NCI-H1105 treated with DMSO at 0.1 percent for 48 hours (cell line): ENCODE results near the gene HOXC4.
"Not testable (repeated sequence)": the region's sequence is repeated elsewhere in the genome, so short reads cannot be mapped to it uniquely, and the experiment has no call there.

Experiments
- DNase-seq: peaks from one replicate; lab custom pipeline; 2025; lab: John Stamatoyannopoulos, UW

Gene HOXC4

DNA sequence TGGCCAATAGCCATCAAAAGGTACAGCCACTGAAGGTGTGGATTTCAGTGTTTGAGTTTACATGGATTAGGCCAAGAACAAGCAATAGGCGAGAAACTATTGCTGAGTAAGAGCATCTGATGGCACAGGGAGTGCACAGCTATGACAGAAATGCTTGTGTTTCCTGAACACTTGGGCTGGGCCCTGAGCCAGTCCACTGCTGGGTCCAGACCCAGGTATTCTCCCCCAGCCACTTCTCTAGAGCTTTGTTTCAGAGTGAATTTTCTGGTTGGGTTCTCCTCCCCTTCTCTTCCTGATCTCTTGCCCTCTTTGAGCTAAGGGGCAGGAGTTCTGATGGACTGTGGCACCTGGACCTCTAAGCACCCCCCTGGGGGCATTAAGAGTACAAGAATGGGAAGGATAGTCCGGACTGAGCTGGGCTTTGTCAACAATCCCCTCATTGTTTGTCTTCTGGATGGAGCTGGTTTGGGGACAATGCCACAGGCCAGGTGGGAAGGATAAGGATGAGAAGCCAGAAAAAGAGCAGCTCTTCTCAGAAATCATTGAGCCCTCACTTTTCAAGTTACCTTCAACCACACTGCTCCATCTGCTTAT, 12.4 kb upstream of the HOXC4 start:
- no peak for DNase-seq

- not testable (repeated sequence) for DNase-seq
Measured at GRCh38 chr12:54042033-54042432, 11.6 kb upstream of the HOXC4 start.

GRCh38 chr12:54042970-54043853, 10.4 kb upstream of the HOXC4 start:
- no peak for DNase-seq

DNA sequence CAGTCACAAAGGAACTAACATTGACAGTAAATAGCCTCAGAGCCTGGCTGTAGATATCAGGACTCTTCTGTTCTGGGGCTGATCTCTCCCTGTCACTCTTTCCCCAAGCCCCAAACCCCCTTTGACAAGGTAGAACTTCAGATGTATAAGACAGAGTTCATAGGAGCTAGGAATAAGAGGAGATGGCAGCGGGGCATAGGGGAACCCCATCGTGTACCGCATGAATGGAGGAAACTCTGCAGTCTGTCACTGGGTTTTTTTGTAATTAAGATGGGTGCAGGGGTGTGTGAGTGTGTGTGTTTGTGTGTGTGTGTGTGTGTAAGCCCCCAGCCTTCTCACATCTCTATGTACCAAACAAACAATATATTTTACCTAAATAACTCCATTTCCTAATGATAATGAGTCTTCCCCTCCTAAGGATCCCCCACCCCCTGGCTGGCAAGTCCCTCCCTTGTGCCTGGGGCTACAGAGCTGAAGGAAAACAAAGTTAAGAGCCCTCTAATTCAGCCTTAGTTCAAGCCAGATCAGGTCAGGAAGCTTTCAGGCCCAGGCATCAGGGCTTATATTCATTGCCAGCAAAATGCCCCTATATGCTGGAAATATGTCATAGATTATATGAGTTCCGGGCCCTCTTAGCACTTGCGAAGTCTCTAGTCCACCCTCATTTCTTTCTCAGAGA, 9.1 kb upstream of the HOXC4 start:
- no peak for DNase-seq

DNA sequence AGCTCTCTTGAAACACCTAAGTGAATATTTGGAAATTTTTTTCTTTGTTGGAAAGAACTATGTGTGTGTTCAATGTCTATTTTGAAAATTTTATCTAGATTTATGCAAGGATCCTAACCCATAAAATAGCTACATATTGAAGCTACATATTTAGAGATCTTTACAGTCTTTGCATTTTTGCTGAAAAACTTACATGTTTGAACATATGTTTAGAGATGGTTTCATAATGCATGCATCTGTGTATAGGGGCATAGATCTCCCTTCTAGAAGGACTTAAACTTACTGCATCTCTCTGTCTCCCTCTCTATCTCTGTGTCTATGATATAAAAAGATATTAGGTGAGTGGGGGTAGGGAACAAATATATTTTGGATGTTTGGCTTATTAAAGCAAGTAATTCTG, 8.2 kb upstream of the HOXC4 start:
- DNase-seq: no peak

DNA sequence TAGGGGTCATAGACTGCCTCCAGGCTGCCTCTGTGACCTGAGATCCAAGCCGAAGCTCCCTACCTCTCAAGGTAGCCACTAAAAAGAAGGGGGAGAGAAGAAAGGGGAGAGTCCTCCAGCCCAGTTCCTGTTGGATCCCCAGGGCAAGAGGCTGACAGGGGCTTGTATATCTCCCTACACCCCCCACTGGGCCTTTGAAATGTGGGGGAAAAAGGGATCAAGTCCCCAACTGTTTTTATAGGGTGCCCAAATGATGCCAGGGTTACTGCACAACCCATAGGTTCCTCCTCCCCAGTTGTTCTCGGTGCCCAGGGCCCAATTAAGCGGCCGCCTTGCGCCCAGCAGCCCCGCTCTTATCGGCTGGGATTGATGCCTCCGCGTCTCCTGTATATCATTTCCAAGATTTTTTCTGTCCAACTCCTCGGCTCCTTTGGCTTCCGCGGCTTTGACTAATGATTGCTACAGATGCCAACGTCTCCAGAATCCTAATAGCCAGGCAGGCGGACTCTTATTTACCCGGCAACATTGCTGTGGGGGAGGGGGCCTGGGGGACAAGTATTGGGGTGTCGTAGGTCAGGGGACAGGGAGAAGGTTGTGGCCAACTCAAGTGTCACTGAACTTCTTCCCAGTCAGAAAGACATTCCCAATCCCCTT, 7.6 kb upstream of the HOXC4 start:
- no peak for DNase-seq

- no peak for DNase-seq
Measured at GRCh38 chr12:54046809-54047159, 6.9 kb upstream of the HOXC4 start.

DNA sequence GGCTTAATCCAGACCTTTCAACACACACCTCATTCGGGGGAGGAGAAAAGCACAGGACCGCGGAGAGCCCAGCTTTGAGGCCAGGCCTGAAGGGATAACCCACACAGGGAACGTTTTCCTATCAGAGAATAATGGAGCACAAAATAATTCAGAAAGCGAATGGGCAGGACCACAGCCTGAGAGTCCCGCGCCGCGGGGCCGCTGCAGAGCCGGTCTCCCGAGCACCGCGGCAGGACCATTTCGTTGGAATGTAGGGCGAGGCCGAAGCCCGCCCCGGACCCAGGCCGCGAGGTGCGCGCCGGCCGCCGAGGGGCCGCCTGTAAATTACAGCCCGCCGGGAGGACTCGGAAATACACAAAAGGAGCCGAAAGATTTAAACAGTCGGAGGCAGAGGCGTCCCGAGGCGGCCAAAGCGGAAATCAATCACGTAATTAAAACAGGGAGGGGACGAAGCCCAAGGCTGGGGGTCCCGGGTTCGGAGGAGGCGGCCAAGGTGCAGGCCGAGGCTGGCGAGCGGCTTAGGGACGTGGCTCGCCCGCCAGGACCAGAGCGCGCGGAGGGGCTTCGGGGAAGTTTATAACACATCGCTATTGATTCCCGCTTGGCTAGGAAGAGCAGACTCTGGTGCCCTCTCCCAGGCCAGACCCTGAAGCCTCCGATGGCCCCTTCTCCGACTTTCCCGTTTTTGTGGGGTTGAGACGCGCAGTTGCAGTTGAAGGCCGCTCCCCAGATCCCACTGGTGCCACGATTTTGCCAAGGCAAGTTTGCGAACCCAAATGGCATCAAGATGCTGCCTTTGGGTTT, 6.3 kb upstream of the HOXC4 start:
- no peak for DNase-seq

GRCh38 chr12:54047964-54048303, 5.7 kb upstream of the HOXC4 start:
- DNase-seq: no peak

- DNase-seq: no peak
Measured at GRCh38 chr12:54048406-54049093, 5.1 kb upstream of the HOXC4 start.

DNA sequence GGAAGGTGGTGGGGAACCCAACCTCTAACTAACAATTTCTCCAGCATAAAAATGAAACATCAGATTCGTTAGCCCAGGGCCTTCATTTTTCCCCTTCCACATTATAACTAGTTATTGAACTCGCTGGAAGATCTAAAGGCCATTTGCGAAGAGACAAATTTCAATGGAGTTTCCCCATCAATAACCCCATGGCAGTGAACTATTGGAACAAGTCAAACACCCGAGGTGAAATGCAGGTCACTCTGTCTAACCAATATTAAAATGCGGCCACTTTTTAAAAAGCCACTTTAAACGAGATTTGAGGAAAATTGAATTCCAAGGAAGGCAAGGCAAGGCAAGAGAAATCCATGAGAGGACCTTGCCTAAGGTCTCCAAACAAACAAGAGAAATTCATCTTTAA, 4.5 kb upstream of the HOXC4 start:
- DNase-seq: no peak

GRCh38 chr12:54050482-54050810, 3.2 kb upstream of the HOXC4 start:
- DNase-seq: no peak

DNA sequence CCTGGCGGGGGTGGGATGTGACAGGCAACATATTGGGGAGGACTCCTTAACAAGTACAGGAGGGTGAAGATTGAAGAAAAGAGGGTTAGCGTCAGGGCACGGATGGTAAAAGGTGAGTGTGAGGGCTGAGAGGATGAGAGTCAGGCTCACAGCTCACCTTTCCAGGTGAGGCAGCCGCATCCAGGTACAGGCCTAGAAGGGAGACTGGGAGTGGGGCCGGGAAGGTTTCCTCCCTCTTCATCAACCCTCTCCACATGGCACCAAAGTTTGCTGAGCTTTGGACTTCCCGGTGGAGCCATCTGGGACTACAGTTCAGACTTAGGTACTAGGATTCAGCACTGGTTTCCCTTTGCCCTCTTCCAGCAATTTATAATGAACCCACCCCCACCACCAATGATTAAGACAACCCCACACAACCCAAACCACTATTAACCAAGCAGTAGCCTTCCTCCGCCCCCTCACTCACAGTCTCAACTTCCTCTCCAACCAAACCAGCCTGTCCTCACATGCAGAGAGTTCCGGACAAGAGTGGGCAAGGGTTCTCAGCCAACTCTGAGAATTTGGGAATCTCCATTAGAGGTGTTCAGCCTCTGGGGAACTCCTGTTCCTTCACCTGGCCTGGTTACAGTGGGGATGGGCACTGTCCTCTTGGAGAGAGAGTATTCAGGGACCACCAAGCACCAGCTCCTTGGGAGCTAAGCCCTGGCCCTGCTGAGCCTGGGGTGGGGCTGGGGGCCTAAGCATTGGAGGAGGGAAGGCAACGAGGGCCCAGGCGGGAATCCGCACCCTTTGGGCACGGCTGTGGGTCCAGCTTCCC, 2.4 kb upstream of the HOXC4 start:
- no peak for DNase-seq

DNA sequence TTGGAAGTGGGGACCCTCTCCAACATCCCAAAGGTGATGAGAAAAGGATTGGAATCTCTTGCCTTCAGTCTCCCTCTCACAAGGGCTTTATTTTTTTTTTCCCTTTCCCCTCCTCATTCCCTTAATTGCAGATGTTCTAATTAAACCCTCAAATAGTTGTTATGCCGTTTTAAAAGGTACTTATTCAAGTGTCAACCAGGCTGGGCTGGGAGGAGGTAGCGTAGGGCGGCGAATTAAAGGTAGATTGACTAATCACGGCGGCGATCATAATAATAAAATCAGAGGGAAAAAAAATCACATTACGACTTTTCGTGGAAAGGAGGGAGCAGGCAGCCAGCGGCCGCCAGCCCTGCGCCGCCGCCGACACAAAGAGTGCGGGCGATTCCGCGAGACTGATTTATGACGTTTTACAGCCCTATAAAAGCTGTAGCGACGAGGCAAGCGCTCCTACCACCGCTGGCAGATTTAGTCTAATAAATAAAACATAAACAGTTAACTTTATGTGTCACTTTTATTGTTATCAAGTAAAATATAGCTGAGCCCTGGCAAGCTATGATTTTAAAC, 1.7 kb upstream of the HOXC4 start:
- peak; percentile 55 for DNase-seq

GRCh38 chr12:54052438-54053002, 1.1 kb upstream of the HOXC4 start:
- DNase-seq: no peak

- no peak for DNase-seq
Measured at GRCh38 chr12:54053003-54053750, 458 bp upstream of the HOXC4 start.

- DNase-seq: no peak
Measured at GRCh38 chr12:54054742-54055194, 1.1 kb downstream of the HOXC4 start.

DNA sequence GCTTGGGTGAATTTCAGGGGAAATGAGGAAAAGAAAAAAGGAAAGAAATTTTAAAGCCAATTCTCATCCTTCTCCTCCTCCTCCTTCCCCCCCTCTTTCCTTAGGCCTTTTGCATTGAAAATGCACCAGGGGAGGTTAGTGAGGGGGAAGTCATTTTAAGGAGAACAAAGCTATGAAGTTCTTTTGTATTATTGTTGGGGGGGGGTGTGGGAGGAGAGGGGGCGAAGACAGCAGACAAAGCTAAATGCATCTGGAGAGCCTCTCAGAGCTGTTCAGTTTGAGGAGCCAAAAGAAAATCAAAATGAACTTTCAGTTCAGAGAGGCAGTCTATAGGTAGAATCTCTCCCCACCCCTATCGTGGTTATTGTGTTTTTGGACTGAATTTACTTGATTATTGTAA, 1.9 kb downstream of the HOXC4 start:
- DNase-seq: no peak

DNA sequence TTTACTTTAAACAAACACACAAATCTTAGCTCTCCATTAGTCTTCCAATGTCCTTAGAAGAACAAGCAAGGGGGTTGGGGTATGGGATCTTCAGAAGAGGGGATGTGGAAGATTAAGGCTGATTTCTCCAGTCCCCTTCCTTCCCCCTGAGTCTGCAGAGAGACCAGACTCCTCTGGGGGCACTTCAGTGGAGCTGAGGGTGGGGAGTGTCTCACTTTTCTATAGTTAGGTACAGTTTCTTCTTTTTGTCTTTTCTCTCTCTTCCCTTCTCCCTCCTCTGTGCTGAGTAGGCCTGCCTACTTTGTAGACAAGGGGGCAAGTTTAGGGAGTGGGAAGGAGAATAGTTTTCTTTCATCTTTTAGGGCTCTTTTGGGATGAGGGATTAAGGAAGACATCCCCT, 2.5 kb downstream of the HOXC4 start:
- no peak for DNase-seq
